Measurements from ENCODE around the gene PHF23. TPM values are rescaled to one million over a fixed set of nuclear protein-coding genes. Genes with fewer than 3 reads are reported as not detected.

The PHF23 gene
- total and polyA plus RNA-seq, 9 of the 15 experiments (the other 6 are each of a cell fraction or from before 2014, with no cell fraction given), result 7.4 to 87.5 (median 33.7) TPM

- in situ Hi-C loops (cut with MboI), result no loop called here
- no peaks in the 10 kb centered on the region for H3K9me3 ChIP-seq (replicated peaks; ENCODE audit: control insufficient read depth, insufficient read depth, low read depth, low read length)
- DNase-seq (ENCODE audit: extremely low read depth in 1 of 4, low spot score in 3 of 4), result peak in 1 of 4 experiments; percentile 40
- peaks cover under 1% of the 10 kb centered on the region; the same call in 1 of the 2 replicates for H4K20me1 ChIP-seq (replicated peaks; ENCODE audit: control insufficient read depth, insufficient read depth, low read length)
- no TSS peak for BruUV-seq (replicated peaks)
- ChIA-PET CTCF (ENCODE audit: low intra/inter-chr PET ratio) (no interaction called here), POLR2A (no interaction called here)
- peak overlapping the region; percentile 44 for H3K4me3 ChIP-seq
- H3K79me2 ChIP-seq (ENCODE audit: control insufficient read depth, insufficient read depth, low read length), result peaks cover 49% of the 10 kb centered on the region
- H3K4me1 ChIP-seq (replicated peaks in 1 of 2; ENCODE audit: control insufficient read depth in 2 of 2, insufficient read depth in 2 of 2, low read length in 2 of 2), result peaks cover 34 to 54% of the 10 kb centered on the region in 2 experiments
- 20% methylated on average over 7 of the region's 10 CpGs for WGBS (ENCODE audit: insufficient coverage, low coverage, missing lambda C conversion rate)
- peak overlapping the region; percentile 39; the same call in 2 of the 3 replicates for H3K27ac ChIP-seq (ENCODE audit: extremely low read depth, low read depth, low read length)
- FAIRE-seq, result no peak
- intact Hi-C loops (cut with micrococcal nuclease), result no loop called here
- H2AFZ ChIP-seq (ENCODE audit: low read depth, low read length), result peak overlapping the region; percentile 19; the same call in 1 of the 2 replicates
- H3K36me3 ChIP-seq (ENCODE audit: control insufficient read depth, insufficient read depth, low read length), result peaks cover 3% of the 10 kb centered on the region; the same call in 2 of the 3 replicates
- no peaks in the 10 kb centered on the region for H3K27me3 ChIP-seq (ENCODE audit: control insufficient read depth in 2 of 2, insufficient read depth in 2 of 2, low read length in 2 of 2)
- peak overlapping the region; percentile 85 for H3K4me2 ChIP-seq (ENCODE audit: insufficient read depth, low read length)
- H3K9ac ChIP-seq (ENCODE audit: insufficient read depth in 1 of 2, low read depth in 2 of 2, low read length in 2 of 2), result peak overlapping the region; percentile 20 to 82; a peak in 3 of 4 replicates
- peaks cover 3% of the 10 kb centered on the region for H3K9me1 ChIP-seq (ENCODE audit: control insufficient read depth, insufficient read depth, low read length)
- ATAC-seq, result no peak
- TF ChIP-seq ZBTB7A (IDR thresholded peaks at IDR 0.05; ENCODE audit: borderline replicate concordance, control insufficient read depth, low read depth, low read length), result peak; percentile 22; the same call in 1 of the 2 replicates
- TF ChIP-seq KDM5B (IDR thresholded peaks at IDR 0.05; ENCODE audit: insufficient replicate concordance, low read depth, low read length), result peak; percentile 21
- no peak for TF ChIP-seq CBX8 (IDR thresholded peaks at IDR 0.05; ENCODE audit: borderline replicate concordance, extremely low read depth, low read depth, low read length, poor library complexity, severe bottlenecking)
Measured at GRCh38 chr17:7215652-7216180, 23.5 kb downstream of the PHF23 start.

All from K562 (cell line).